Right atrium auricular region (tissue), 2 donors: Measurements from ENCODE around the gene USP26. TPM values are rescaled to one million over a fixed set of nuclear protein-coding genes. Genes with fewer than 3 reads are reported as not detected.

ENCODE experiments used
- DNase-seq: peaks from one replicate; pipeline ENCODE4 v3.0.0-alpha.2; 2019; ENCODE audit warnings: low spot score
- H3K27ac ChIP-seq, 2 donors: fragments of 200-600 bp; sonication (generic); 1 replicate in 1 of 2; 2 replicates in 1 of 2; pipeline ENCODE4 v1.5.1; 2016 to 2019
- H3K27me3 ChIP-seq, 2 donors: fragments of 200-600 bp; sonication (generic); one replicate each; pipeline versions ENCODE4 v1.5.1 to v1.6.0; 2017 to 2019
- H3K36me3 ChIP-seq: fragments of 200-600 bp; sonication (generic); one replicate; pipeline ENCODE4 v1.5.1; 2016
- H3K4me1 ChIP-seq, 2 donors: fragments of 200-600 bp; sonication (generic); one replicate each; pipeline versions ENCODE4 v1.5.1 to v1.6.0; 2017 to 2019
- H3K4me3 ChIP-seq, 2 donors: fragments of 200-600 bp; sonication (generic); 1 replicate in 1 of 2; 2 replicates in 1 of 2; pipeline ENCODE4 v1.5.1; 2017 to 2019; ENCODE audit warnings: mild to moderate bottlenecking in 1 of 2, moderate library complexity in 1 of 2
- H3K9me3 ChIP-seq, 2 donors: fragments of 200-600 bp; sonication (generic); one replicate each; pipeline ENCODE4 v1.5.1; 2019
- CTCF ChIP-seq, 2 donors: fragments of 200-600 bp; sonication (generic); IDR thresholded peaks; one replicate each; pipeline ENCODE4 v1.5.1; 2019; ENCODE audit warnings: antibody characterized with exemption in 2 of 2
- total RNA-seq, 2 donors: library from RNA; depleted of rRNA; stranded (reverse); fragments of >200 nt; gene quantifications; one replicate each; pipeline ENCODE4 v1.1.0, GENCODE V29; 2016

The USP26 gene, protein sequence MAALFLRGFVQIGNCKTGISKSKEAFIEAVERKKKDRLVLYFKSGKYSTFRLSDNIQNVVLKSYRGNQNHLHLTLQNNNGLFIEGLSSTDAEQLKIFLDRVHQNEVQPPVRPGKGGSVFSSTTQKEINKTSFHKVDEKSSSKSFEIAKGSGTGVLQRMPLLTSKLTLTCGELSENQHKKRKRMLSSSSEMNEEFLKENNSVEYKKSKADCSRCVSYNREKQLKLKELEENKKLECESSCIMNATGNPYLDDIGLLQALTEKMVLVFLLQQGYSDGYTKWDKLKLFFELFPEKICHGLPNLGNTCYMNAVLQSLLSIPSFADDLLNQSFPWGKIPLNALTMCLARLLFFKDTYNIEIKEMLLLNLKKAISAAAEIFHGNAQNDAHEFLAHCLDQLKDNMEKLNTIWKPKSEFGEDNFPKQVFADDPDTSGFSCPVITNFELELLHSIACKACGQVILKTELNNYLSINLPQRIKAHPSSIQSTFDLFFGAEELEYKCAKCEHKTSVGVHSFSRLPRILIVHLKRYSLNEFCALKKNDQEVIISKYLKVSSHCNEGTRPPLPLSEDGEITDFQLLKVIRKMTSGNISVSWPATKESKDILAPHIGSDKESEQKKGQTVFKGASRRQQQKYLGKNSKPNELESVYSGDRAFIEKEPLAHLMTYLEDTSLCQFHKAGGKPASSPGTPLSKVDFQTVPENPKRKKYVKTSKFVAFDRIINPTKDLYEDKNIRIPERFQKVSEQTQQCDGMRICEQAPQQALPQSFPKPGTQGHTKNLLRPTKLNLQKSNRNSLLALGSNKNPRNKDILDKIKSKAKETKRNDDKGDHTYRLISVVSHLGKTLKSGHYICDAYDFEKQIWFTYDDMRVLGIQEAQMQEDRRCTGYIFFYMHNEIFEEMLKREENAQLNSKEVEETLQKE
- total RNA-seq = not detected

- Histone ChIP-seq H3K4me1 (no peaks in the 10 kb centered on the region), H3K4me3 (no peak within 1 kb of the TSS), H3K27me3 (no peaks in the 10 kb centered on the region), H3K9me3 (no peaks in the 10 kb centered on the region), H3K27ac (no peak within 1 kb of the TSS), H3K36me3 (no peaks in the 10 kb centered on the region)
- no peak for TF ChIP-seq CTCF (IDR thresholded peaks at IDR 0.05)
- DNase-seq = no peak
These were observed at the start of gene USP26 for GRCh38 chrX:133097031-133097430. TSS of gene USP26 (minus strand) at chrX:133097109. CDS start at chrX:133028220, 68,889 bp downstream.

DNA sequence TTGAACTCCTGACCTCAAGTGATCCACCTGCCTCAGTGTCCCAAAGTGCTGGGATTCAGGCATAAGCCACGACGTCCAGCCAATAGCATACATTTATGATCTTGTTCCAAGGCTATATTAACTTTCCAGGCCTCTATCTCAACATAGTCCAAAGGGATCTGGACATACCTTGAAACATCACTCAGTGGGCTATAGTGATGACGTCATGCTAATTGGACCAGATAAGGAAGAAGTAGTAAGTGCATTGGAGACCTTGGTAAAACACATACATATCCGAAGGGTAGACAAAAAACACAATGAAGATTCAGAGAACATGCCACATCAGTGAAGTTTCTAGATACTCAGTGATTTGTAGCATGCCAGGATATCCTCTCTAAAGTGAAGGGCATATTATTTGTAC lies 37.4 kb upstream of the USP26 start:
- Histone ChIP-seq H3K4me1 (no peaks in the 10 kb centered on the region), H3K27me3 (no peaks in the 10 kb centered on the region), H3K4me3 (no peak overlapping the region), H3K9me3 (no peaks in the 10 kb centered on the region), H3K36me3 (no peaks in the 10 kb centered on the region), H3K27ac (no peak overlapping the region)
- DNase-seq = no peak
- TF ChIP-seq CTCF (IDR thresholded peaks at IDR 0.05) = no peak

- DNase-seq = no peak
- H3K9me3 ChIP-seq = no peaks in the 10 kb centered on the region
- H3K36me3 ChIP-seq = no peaks in the 10 kb centered on the region
- no peak overlapping the region for H3K4me3 ChIP-seq
- no peak for TF ChIP-seq CTCF (IDR thresholded peaks at IDR 0.05)
- no peaks in the 10 kb centered on the region for H3K27me3 ChIP-seq
- H3K4me1 ChIP-seq = no peaks in the 10 kb centered on the region
- no peak overlapping the region for H3K27ac ChIP-seq
These were observed 23.5 kb upstream of the USP26 start for GRCh38 chrX:133120406-133120805.

DNA sequence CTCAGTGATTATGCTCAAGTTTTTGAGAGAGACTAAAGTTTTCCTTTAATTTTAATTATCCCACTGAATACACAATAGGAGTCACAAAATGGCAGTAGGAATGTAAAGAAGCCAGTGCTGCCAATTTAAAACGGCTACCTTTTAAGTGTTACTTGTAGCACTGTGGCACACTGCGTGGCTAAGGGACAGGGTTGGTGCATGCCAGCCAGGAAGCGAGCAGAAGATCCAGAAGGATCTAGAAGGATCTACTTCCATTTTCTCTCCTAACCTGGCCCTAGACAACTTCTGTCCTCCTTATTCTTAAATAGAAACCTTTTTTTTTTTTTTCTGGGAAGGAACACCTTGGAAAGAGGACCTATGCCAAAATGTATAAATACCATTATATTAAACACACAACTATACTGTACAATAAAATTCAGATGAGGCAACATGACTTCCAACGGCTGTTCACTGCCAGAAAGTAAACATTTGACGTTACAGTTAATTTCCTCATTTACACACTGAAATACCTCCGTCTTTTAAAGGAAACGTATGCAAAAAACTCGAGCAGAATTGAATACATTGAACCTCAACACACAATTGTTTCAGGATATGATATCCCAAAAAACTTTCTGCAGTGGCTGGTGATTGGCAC lies 2.7 kb downstream of the USP26 start:
- no peaks in the 10 kb centered on the region for H3K9me3 ChIP-seq
- H3K4me1 ChIP-seq = no peaks in the 10 kb centered on the region
- no peaks in the 10 kb centered on the region for H3K27me3 ChIP-seq
- no peak for DNase-seq
- H3K4me3 ChIP-seq = no peak overlapping the region
- no peak overlapping the region for H3K27ac ChIP-seq
- no peaks in the 10 kb centered on the region for H3K36me3 ChIP-seq
- no peak for TF ChIP-seq CTCF (IDR thresholded peaks at IDR 0.05)

- Histone ChIP-seq H3K27me3 (no peaks in the 10 kb centered on the region), H3K27ac (no peak overlapping the region), H3K9me3 (no peaks in the 10 kb centered on the region), H3K36me3 (no peaks in the 10 kb centered on the region), H3K4me3 (no peak overlapping the region), H3K4me1 (no peaks in the 10 kb centered on the region)
- no peak for DNase-seq
- no peak for TF ChIP-seq CTCF (IDR thresholded peaks at IDR 0.05)
These were observed 6.6 kb downstream of the USP26 start for GRCh38 chrX:133090236-133090809.
